DMS79 (cell line): ENCODE results near the gene CCNK.

ENCODE experiments used
- DNase-seq: peaks from one replicate; lab custom pipeline; 2025; lab: John Stamatoyannopoulos, UW

Gene CCNK

DNA sequence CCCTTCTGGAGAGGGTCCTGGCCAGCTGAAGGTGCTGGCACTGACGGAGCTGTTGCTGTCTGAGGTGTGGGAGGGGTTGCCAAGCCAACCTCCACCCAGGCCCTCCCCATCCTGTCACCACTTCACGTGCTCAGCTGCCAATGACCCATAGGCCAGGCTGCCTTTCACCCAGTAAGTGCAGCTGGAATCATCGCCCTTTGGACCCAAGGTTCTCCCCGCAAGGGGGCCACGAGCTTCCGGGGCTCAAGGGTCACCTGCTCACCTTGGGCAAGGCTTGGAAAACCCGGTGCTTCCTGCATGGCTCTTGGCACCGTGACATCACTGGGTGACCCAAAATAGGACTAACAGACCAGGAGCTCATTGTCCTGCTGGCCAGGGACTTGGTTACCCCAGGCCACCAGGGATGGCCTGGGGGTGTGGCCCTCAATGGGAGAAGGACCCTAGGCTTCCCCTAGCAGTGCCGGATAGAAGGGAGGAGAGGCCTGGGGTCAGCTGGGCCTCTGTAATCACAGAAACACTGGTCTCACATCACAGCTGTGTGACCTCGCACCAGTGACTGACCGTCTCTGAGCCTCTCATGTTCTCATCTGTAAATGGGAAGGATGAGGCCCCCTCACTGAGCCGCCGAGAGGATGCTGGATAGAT lies 71.5 kb downstream of the CCNK start:
- no peak for DNase-seq

DNA sequence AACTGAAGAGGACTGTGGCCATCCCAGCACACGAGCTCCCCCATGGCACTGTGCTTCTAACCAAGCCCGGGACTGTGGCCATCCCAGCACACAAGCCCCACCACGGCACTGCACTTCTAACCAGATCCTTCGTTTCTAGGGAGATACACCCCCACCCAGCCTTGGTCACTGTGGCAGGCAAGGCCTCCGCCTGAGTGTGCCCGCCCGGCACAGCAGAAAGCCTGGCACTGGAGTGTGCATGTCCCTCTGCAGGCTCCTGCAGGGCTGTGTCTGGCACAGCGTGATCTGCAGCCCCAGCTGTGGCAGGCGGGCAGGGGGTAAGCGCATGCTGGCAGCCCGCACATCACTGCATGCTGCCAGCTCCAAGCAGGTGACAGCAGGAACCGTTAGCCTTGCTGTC lies 73.0 kb downstream of the CCNK start:
- DNase-seq, result no peak

GRCh38 chr14:99554757-99555531 lies 73.7 kb downstream of the CCNK start:
- no peak for DNase-seq

DNA sequence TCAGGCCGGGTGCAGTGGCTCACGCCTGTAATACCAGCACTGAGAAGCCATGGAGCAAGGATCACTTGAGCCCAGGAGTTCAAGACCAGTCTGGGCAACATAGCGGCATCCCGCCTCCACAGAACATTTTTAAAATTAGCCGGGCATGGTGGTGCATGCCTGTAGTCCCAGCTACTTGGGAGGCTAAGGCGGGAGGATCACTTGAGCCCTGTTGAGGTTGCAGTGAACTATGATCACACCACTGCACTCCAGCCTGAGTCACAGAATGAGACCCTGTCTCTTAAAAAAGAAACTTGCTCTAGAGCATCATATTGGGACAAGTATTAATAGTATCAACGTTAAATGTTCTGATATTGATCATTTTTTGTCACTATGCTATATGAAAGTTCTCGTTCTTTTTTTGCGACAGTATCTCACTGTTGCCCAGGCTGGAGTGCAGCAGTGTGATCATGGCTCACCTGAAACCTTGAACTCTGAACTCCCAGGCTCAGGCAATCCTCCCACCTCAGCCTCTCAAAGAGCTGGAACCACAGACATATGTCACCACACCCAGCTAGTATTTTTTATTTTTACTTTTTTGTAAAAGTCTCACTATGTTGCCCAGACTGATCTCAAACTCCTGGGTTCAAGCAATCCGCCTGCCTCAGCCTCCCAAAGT lies 75.1 kb downstream of the CCNK start:
- no peak for DNase-seq

- DNase-seq, result no peak
Observed at GRCh38 chr14:99559286-99559990, 78.2 kb downstream of the CCNK start.

GRCh38 chr14:99560403-99560802 lies 79.2 kb downstream of the CCNK start:
- DNase-seq, result no peak

- peak; percentile 62 for DNase-seq
Observed at GRCh38 chr14:99560922-99561683, 79.9 kb downstream of the CCNK start.

- DNase-seq, result peak; percentile 54
Observed at GRCh38 chr14:99561864-99562263, 80.7 kb downstream of the CCNK start.
